ENCODE data around the gene SPATA18. TPM values are rescaled to one million over a fixed set of nuclear protein-coding genes. Genes with fewer than 3 reads are reported as not detected.

The SPATA18 gene
- total and polyA plus RNA-seq, 2 donors (not counting 1 experiment from before 2014, with no cell fraction given) = 0.42 to 1.9 TPM

DNA sequence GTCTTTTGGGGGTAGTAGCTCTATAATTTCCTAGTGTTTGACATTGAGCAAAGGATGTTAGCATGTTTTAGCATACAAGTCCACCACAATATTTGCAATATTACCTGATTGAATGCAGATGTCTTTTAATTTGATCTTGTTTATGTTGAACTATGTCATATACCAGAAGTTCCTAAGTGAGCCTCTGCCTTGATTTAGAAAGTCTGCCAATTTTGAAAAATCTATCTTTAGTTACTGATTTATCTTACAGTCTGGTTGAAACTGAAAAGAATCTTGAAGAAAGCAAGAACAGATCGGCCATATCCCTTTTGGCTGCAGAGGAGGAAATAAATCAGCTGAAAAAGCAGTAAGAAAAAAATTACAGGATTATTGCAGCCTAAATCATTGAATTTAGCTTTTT, 18.5 kb downstream of the SPATA18 start:
- Histone ChIP-seq H3K4me1 (ENCODE audit: control insufficient read depth in 2 of 2, insufficient read depth in 2 of 2, low read length in 2 of 2) (no peaks in the 10 kb centered on the region), H3K9me3 (ENCODE audit: control extremely low read depth in 1 of 3, control insufficient read depth in 2 of 3, insufficient read depth in 1 of 3, low read length in 2 of 3) (no peaks in the 10 kb centered on the region), H3K4me3 (ENCODE audit: control extremely low read depth in 1 of 5, extremely low read depth in 1 of 5, insufficient read depth in 1 of 5, low read depth in 2 of 5, low read length in 4 of 5) (no peak overlapping the region), H3K79me2 (ENCODE audit: control insufficient read depth, insufficient read depth, low read length) (no peaks in the 10 kb centered on the region), H4K20me1 (ENCODE audit: control insufficient read depth, insufficient read depth, low read length, poor library complexity, severe bottlenecking) (no peaks in the 10 kb centered on the region), H3K4me2 (replicated peaks; ENCODE audit: low read depth, low read length, poor library complexity, severe bottlenecking) (no peak overlapping the region), H2AFZ (ENCODE audit: insufficient read depth, low read depth, low read length, poor library complexity, severe bottlenecking) (no peak overlapping the region), H3K36me3 (replicated peaks in 1 of 2; ENCODE audit: control extremely low read depth in 1 of 2, control insufficient read depth in 1 of 2, extremely low read depth in 1 of 2, insufficient read depth in 2 of 2, low read length in 1 of 2) (no peaks in the 10 kb centered on the region), H3K27me3 (replicated peaks in 1 of 4; ENCODE audit: control extremely low read depth in 1 of 4, control insufficient read depth in 3 of 4, insufficient read depth in 4 of 4, low read length in 3 of 4) (peaks cover 0 to 9% (median 2%) of the 10 kb centered on the region in 4 experiments), H3K27ac (ENCODE audit: low read length in 2 of 2) (no peak overlapping the region), H3K9ac (ENCODE audit: low read length) (no peak overlapping the region)
- ATAC-seq (ENCODE audit: low read depth) (no peak), DNase-seq (no peak)
- Mint-ChIP-seq H3K9me3 (ENCODE audit: insufficient read depth) (no peaks in the 10 kb centered on the region), H3K4me1 (no peaks in the 10 kb centered on the region), H3K27ac (no peak overlapping the region), H3K4me3 (no peak overlapping the region), H3K27me3 (peaks cover 26% of the 10 kb centered on the region)
- WGBS (ENCODE audit: insufficient coverage) = no CpG with 5 or more reads among the region's 1 CpG
- no peak for TF ChIP-seq EZH2 (IDR thresholded peaks at IDR 0.05; ENCODE audit: borderline replicate concordance, insufficient read depth, low read depth, low read length, poor library complexity, severe bottlenecking)
- no peak for TF ChIP-seq CTCF (IDR thresholded peaks at IDR 0.05)
- POLR2A ChIA-PET = no interaction called here
- CTCF ChIA-PET = no interaction called here
- intact Hi-C loops (cut with micrococcal nuclease) = no loop called here

DNA sequence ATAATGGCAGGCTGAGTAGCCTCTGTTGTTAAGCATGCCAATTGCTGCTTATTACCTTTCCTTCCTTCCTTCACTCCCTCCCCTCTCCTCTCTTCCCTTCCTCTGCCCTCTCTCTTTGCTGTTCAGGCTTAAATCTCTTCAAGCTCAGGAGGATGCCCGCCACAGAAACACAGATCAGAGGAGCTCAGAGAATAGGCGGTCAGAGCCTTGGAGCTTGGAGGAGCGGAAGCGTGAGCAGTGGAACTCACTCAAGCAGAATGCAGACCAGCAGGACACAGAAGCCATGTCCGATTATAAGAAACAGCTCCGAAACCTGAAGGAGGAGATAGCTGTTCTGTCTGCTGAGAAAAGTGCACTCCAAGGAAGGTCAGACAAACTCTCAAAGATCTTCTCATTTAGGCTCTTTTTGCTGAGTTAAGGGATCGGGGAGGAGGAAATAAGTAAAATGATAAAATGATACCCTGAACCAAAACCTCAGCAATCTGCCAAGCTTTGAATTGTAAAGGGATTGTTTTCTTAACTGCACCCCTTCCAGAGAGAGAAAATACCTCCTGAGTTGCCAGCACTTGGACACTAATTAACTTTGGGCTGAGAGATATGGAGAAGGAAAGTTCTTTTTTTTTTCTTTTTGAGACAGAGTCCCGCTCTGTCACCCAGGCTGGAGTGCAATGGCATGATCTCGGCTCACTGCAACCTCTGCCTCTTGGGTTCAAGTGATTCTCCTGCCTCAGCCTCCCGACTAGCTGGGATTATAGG, 20.9 kb downstream of the SPATA18 start:
- Histone ChIP-seq H3K79me2 (ENCODE audit: control insufficient read depth, insufficient read depth, low read length) (no peaks in the 10 kb centered on the region), H3K36me3 (replicated peaks in 1 of 2; ENCODE audit: control extremely low read depth in 1 of 2, control insufficient read depth in 1 of 2, extremely low read depth in 1 of 2, insufficient read depth in 2 of 2, low read length in 1 of 2) (no peaks in the 10 kb centered on the region), H3K27me3 (replicated peaks in 1 of 4; ENCODE audit: control extremely low read depth in 1 of 4, control insufficient read depth in 3 of 4, insufficient read depth in 4 of 4, low read length in 3 of 4) (peaks cover 0 to 15% (median 5%) of the 10 kb centered on the region in 4 experiments), H3K9ac (ENCODE audit: low read length) (no peak overlapping the region), H3K9me3 (ENCODE audit: control extremely low read depth in 1 of 3, control insufficient read depth in 2 of 3, insufficient read depth in 1 of 3, low read length in 2 of 3) (peaks cover 0 to 3% (median 0%) of the 10 kb centered on the region in 3 donors), H3K27ac (ENCODE audit: low read length in 2 of 2) (no peak overlapping the region), H2AFZ (ENCODE audit: insufficient read depth, low read depth, low read length, poor library complexity, severe bottlenecking) (no peak overlapping the region), H3K4me3 (ENCODE audit: control extremely low read depth in 1 of 5, extremely low read depth in 1 of 5, insufficient read depth in 1 of 5, low read depth in 2 of 5, low read length in 4 of 5) (no peak overlapping the region), H3K4me2 (replicated peaks; ENCODE audit: low read depth, low read length, poor library complexity, severe bottlenecking) (no peak overlapping the region), H4K20me1 (ENCODE audit: control insufficient read depth, insufficient read depth, low read length, poor library complexity, severe bottlenecking) (no peaks in the 10 kb centered on the region), H3K4me1 (ENCODE audit: control insufficient read depth in 2 of 2, insufficient read depth in 2 of 2, low read length in 2 of 2) (no peaks in the 10 kb centered on the region)
- no peak for ATAC-seq (ENCODE audit: low read depth)
- Mint-ChIP-seq H3K9me3 (ENCODE audit: insufficient read depth) (no peaks in the 10 kb centered on the region), H3K4me3 (no peak overlapping the region), H3K4me1 (no peaks in the 10 kb centered on the region), H3K27me3 (peaks cover 27% of the 10 kb centered on the region), H3K27ac (no peak overlapping the region)
- 77% methylated on average over 6 of the region's 10 CpGs for WGBS (ENCODE audit: insufficient coverage)
- intact Hi-C loops (cut with micrococcal nuclease) = no loop called here
- ChIA-PET POLR2A (no interaction called here), CTCF (no interaction called here)
- no peak for TF ChIP-seq EZH2 (IDR thresholded peaks at IDR 0.05; ENCODE audit: borderline replicate concordance, insufficient read depth, low read depth, low read length, poor library complexity, severe bottlenecking)
- no peak for TF ChIP-seq CTCF (IDR thresholded peaks at IDR 0.05)
- no peak for DNase-seq
